ENCODE results near the gene ACOT8. TPM values are rescaled to one million over a fixed set of nuclear protein-coding genes. Genes with fewer than 3 reads are reported as not detected.

Gene ACOT8
- total and polyA plus RNA-seq, 12 donors: 33.7 to 134 (median 62.5) TPM

DNA sequence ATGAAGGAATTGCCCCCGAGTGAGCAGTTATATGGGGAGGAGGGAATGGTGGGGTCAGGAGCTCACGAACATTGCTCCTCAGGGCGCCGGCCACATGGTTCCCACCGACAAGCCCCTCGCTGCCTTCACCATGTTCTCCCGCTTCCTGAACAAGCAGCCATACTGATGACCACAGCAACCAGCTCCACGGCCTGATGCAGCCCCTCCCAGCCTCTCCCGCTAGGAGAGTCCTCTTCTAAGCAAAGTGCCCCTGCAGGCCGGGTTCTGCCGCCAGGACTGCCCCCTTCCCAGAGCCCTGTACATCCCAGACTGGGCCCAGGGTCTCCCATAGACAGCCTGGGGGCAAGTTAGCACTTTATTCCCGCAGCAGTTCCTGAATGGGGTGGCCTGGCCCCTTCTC lies 41.1 kb upstream of the ACOT8 start:
- no peaks in the 10 kb centered on the region for H3K9me3 ChIP-seq (replicated peaks in 1 of 3)
- TF ChIP-seq, protein P1, sequence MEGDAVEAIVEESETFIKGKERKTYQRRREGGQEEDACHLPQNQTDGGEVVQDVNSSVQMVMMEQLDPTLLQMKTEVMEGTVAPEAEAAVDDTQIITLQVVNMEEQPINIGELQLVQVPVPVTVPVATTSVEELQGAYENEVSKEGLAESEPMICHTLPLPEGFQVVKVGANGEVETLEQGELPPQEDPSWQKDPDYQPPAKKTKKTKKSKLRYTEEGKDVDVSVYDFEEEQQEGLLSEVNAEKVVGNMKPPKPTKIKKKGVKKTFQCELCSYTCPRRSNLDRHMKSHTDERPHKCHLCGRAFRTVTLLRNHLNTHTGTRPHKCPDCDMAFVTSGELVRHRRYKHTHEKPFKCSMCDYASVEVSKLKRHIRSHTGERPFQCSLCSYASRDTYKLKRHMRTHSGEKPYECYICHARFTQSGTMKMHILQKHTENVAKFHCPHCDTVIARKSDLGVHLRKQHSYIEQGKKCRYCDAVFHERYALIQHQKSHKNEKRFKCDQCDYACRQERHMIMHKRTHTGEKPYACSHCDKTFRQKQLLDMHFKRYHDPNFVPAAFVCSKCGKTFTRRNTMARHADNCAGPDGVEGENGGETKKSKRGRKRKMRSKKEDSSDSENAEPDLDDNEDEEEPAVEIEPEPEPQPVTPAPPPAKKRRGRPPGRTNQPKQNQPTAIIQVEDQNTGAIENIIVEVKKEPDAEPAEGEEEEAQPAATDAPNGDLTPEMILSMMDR (IDR thresholded peaks at IDR 0.05): no peak
- no peak for TF ChIP-seq POLR2A (IDR thresholded peaks at IDR 0.05)
- H3K27ac ChIP-seq: no peak overlapping the region
- DNase-seq: no peak
- intact Hi-C loops (cut with DNase I): loop anchor here (5.0 kb wide), 2 partner anchors 44 to 54 kb away; no protein-coding TSS in a partner anchor
- WGBS, 4 donors: 80 to 87% (median 86%) methylated on average over 12 of the region's 12 CpGs
- peaks cover 6 to 13% of the 10 kb centered on the region in 2 donors for H3K4me1 ChIP-seq (replicated peaks in 1 of 2)
- no peak overlapping the region for H3K4me3 ChIP-seq
- H3K36me3 ChIP-seq (replicated peaks in 1 of 2): peaks cover 0 to 98% of the 10 kb centered on the region in 2 donors
- H3K27me3 ChIP-seq: no peaks in the 10 kb centered on the region

DNA sequence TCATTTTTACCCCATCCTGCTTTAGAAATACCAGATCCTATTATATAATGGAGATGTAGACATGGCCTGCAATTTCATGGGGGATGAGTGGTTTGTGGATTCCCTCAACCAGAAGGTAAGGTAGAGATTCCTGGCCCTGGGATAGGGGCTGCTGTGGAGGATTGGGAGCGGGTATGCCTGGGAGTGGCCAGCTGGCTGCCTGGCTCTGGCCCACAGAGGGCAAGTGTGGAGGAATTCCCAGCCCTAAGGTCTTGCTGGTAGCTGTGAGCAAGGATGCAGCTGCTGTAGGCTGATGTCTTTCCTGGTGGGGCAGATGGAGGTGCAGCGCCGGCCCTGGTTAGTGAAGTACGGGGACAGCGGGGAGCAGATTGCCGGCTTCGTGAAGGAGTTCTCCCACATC lies 40.5 kb upstream of the ACOT8 start:
- Histone ChIP-seq H3K9me3 (replicated peaks in 1 of 3) (no peaks in the 10 kb centered on the region), H3K4me1 (replicated peaks in 1 of 2) (peaks cover 11 to 19% of the 10 kb centered on the region in 2 donors), H3K27me3 (no peaks in the 10 kb centered on the region), H3K27ac (peak overlapping the region in 1 of 5 donors; percentile 2), H3K4me3 (no peak overlapping the region), H3K36me3 (replicated peaks in 1 of 2) (peaks cover 0 to 99% of the 10 kb centered on the region in 2 donors)
- DNase-seq: no peak
- intact Hi-C loops (cut with DNase I): loop anchor here (5.0 kb wide), 2 partner anchors 45 to 55 kb away; no protein-coding TSS in a partner anchor
- TF ChIP-seq POLR2A (IDR thresholded peaks at IDR 0.05): no peak
- TF ChIP-seq, protein P1 (IDR thresholded peaks at IDR 0.05): no peak
- WGBS, 4 donors: 92 to 100% (median 94%) methylated on average over 2 to 7 of the region's 7 CpGs

DNA sequence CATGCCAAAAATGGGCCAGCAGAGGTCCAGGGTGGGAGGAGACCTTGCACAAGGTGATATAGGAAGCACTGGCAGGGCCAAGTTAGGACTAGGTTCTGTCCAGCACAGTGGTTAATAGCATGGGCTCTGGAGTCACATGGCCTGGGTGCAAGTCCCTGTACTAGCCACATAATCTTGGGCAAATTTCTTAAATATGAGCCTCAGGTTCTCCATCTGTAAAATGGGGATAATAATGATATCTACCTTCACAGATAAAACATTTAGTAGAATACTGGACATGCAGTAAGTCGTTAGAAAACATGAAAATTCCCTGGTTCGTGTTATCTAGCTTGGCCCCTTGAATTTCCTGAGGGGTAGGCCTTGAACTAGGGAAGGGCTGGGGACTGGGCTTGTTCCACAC lies 40.1 kb upstream of the ACOT8 start:
- H3K36me3 ChIP-seq (replicated peaks in 1 of 2): peaks cover 0 to 97% of the 10 kb centered on the region in 2 donors
- intact Hi-C loops (cut with DNase I): loop anchor here (5.0 kb wide), 2 partner anchors 45 to 55 kb away; no protein-coding TSS in a partner anchor
- H3K9me3 ChIP-seq (replicated peaks in 1 of 3): no peaks in the 10 kb centered on the region
- H3K27me3 ChIP-seq: no peaks in the 10 kb centered on the region
- H3K27ac ChIP-seq: peak overlapping the region in 1 of 5 donors; percentile 2
- TF ChIP-seq, protein P1 (IDR thresholded peaks at IDR 0.05): no peak
- TF ChIP-seq POLR2A (IDR thresholded peaks at IDR 0.05): no peak
- 51 to 75% (median 66%) methylated on average over 2 of the region's 2 CpGs for WGBS, 4 donors
- no peak overlapping the region for H3K4me3 ChIP-seq
- DNase-seq: no peak
- H3K4me1 ChIP-seq (replicated peaks in 1 of 2): peaks cover 11 to 23% of the 10 kb centered on the region in 2 donors

DNA sequence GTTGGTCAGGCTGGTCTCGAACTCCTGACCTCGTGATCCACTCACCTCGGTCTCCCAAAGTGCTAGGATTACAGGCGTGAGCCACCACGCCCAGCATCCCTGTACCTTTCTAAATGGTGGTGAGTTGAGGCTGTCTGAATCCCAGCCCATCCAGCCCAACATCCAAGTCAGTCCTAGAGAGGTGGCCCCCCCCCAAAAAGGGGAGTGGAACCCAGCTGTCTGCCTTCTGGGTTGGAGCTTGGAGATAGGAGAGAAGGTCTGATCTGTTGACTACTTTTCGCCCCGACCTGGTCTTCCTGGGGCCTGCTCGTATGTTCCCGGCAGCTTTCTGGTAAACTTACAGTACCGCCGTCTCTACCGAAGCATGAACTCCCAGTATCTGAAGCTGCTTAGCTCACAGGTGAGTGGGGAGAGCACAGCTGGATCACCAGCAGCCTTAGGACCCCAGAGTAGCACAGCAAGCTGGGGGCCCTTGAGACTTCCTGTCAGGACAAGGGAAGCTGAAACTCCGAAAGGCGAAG lies 39.5 kb upstream of the ACOT8 start:
- TF ChIP-seq, protein P1 (IDR thresholded peaks at IDR 0.05): no peak
- no peak for TF ChIP-seq POLR2A (IDR thresholded peaks at IDR 0.05)

More for the DNA sequence above, 39.5 kb upstream of the ACOT8 start:
- Histone ChIP-seq H3K4me3 (no peak overlapping the region), H3K36me3 (replicated peaks in 1 of 2) (peaks cover 0 to 92% of the 10 kb centered on the region in 2 donors), H3K4me1 (replicated peaks in 1 of 2) (peaks cover 15 to 29% of the 10 kb centered on the region in 2 donors), H3K9me3 (replicated peaks in 1 of 3) (no peaks in the 10 kb centered on the region), H3K27me3 (no peaks in the 10 kb centered on the region), H3K27ac (peak overlapping the region in 3 of 5 donors; percentile 2 to 19 (median 13))
- WGBS, 4 donors: 85 to 95% (median 90%) methylated on average over 12 to 14 of the region's 14 CpGs
- intact Hi-C loops (cut with DNase I): loop anchor here (5.0 kb wide), 2 partner anchors 46 to 56 kb away; no protein-coding TSS in a partner anchor
- DNase-seq: no peak
